NCI-H226 (cell line): ENCODE measurements around the gene CTDP1.

ENCODE experiments used
- DNase-seq: peaks from one replicate; pipeline ENCODE4 v3.0.0-alpha.2; 2015

The CTDP1 gene

GRCh38 chr18:79679552-79680099 lies at the start of gene CTDP1:
TSS of gene CTDP1 (plus strand) at chr18:79679803. CDS start at chr18:79679948, 145 bp downstream.
- peak; percentile 72 for DNase-seq

- DNase-seq = no peak
These were observed 49.1 kb upstream of the CTDP1 start for GRCh38 chr18:79630281-79631095.

GRCh38 chr18:79631096-79631507 lies 48.5 kb upstream of the CTDP1 start:
- no peak for DNase-seq

- no peak for DNase-seq
These were observed 47.7 kb upstream of the CTDP1 start for GRCh38 chr18:79631761-79632446.

- DNase-seq = no peak
These were observed 46.8 kb upstream of the CTDP1 start for GRCh38 chr18:79632765-79633164.

- DNase-seq = no peak
These were observed 45.4 kb upstream of the CTDP1 start for GRCh38 chr18:79634186-79634585.

- no peak for DNase-seq
These were observed 44.8 kb upstream of the CTDP1 start for GRCh38 chr18:79634593-79635426.

GRCh38 chr18:79635427-79635726 lies 44.2 kb upstream of the CTDP1 start:
- DNase-seq = no peak

- no peak for DNase-seq
These were observed 42.3 kb upstream of the CTDP1 start for GRCh38 chr18:79637181-79637920.

- no peak for DNase-seq
These were observed 41.4 kb upstream of the CTDP1 start for GRCh38 chr18:79637921-79638909.

- DNase-seq = no peak
These were observed 40.4 kb upstream of the CTDP1 start for GRCh38 chr18:79639072-79639829.

GRCh38 chr18:79640064-79640672 lies 39.4 kb upstream of the CTDP1 start:
- DNase-seq = no peak

- DNase-seq = no peak
These were observed 38.7 kb upstream of the CTDP1 start for GRCh38 chr18:79640875-79641274.

- no peak for DNase-seq
These were observed 37.7 kb upstream of the CTDP1 start for GRCh38 chr18:79641722-79642497.

GRCh38 chr18:79642626-79643025 lies 37.0 kb upstream of the CTDP1 start:
- DNase-seq = no peak

- no peak for DNase-seq
These were observed 36.3 kb upstream of the CTDP1 start for GRCh38 chr18:79643054-79643984.

- peak; percentile 31 for DNase-seq
These were observed 35.5 kb upstream of the CTDP1 start for GRCh38 chr18:79644006-79644665.
